Epithelial cell of esophagus (primary cell): ENCODE measurements around the gene KIF26B.
"Not testable (repeated sequence)": the region's sequence is repeated elsewhere in the genome, so short reads cannot be mapped to it uniquely, and the experiment has no call there.

Experiments used
- DNase-seq: peaks from one replicate; pipeline ENCODE4 v3.0.0; 2010; ENCODE audit warnings: low read depth
- H3K4me3 ChIP-seq: 2 replicates; pipeline ENCODE4 v1.5.1; 2011; ENCODE audit warnings: mild to moderate bottlenecking, low read length, control low read depth
- CTCF ChIP-seq: IDR thresholded peaks from 2 replicates; pipeline ENCODE4 v1.5.1; 2011; ENCODE audit warnings: low read depth, mild to moderate bottlenecking, low read length, control low read depth, inconsistent platforms; ENCODE audit not compliant: insufficient read depth; ENCODE audit errors: missing control alignments

The KIF26B gene

GRCh38 chr1:245345191-245345884, 190.6 kb downstream of the KIF26B start:
- TF ChIP-seq CTCF: no peak
- DNase-seq: no peak
- H3K4me3 ChIP-seq: no peak overlapping the region

- no peak for TF ChIP-seq CTCF
- H3K4me3 ChIP-seq: no peak overlapping the region
- no peak for DNase-seq
These were observed 193.8 kb downstream of the KIF26B start for GRCh38 chr1:245348626-245349025.

DNA sequence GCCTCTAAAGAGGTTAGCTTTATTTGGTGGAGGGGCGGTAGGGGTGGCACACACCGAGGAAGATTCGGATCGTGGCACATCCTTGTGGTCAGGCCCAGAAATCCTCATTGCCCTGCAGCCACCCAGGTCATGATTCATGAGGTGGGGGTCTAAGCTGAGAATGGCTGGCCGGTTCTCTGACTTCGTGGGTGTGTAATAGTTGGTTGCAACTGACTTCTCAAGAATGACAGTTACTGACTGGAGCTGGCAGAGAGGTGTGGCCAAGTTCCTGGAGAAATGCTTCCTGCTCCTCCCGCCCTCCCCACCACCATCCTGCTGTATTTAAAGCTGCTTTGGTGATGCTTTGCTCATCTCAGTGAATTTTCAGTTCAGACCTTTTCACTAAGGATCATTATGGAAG, 198.6 kb downstream of the KIF26B start:
- no peak overlapping the region for H3K4me3 ChIP-seq
- no peak for DNase-seq
- no peak for TF ChIP-seq CTCF

GRCh38 chr1:245353915-245354775, 199.4 kb downstream of the KIF26B start:
- H3K4me3 ChIP-seq: no peak overlapping the region
- no peak for DNase-seq
- no peak for TF ChIP-seq CTCF

- not testable (repeated sequence) for DNase-seq, H3K4me3 ChIP-seq
These were observed 201.3 kb downstream of the KIF26B start for GRCh38 chr1:245355851-245356630.

- no peak for TF ChIP-seq CTCF
These were observed 202.3 kb downstream of the KIF26B start for GRCh38 chr1:245356891-245357585.

GRCh38 chr1:245359101-245359680, 204.4 kb downstream of the KIF26B start:
- not testable (repeated sequence) for DNase-seq, H3K4me3 ChIP-seq

More at GRCh38 chr1:245356891-245357585, 202.3 kb downstream of the KIF26B start:
- DNase-seq: no peak
- no peak overlapping the region for H3K4me3 ChIP-seq
